ENCODE results near the gene GUCY1A1. TPM values are rescaled to one million over a fixed set of nuclear protein-coding genes. Genes with fewer than 3 reads are reported as not detected.

GUCY1A1 gene
- total RNA-seq, 2 experiments from 2014 or later, result not detected

- H3K4me1 Mint-ChIP-seq (ENCODE audit: low read depth), result no peaks in the 10 kb centered on the region
- ChIA-PET CTCF (no interaction called here), POLR2A (no interaction called here)
- no peak overlapping the region for H3K27ac Mint-ChIP-seq
- H3K9me3 ChIP-seq (ENCODE audit: control insufficient read depth in 1 of 2, insufficient read depth in 1 of 2, low read length in 2 of 2), result no peaks in the 10 kb centered on the region
- no peaks in the 10 kb centered on the region for H3K4me1 ChIP-seq (ENCODE audit: insufficient read depth, low read length)
- H3K27ac ChIP-seq (ENCODE audit: low read depth in 1 of 2, low read length in 2 of 2), result no peak overlapping the region
- H3K27me3 ChIP-seq (ENCODE audit: control insufficient read depth in 1 of 2, insufficient read depth in 2 of 2, low read length in 2 of 2), result no peaks in the 10 kb centered on the region
- no peak for TF ChIP-seq CTCF (IDR thresholded peaks at IDR 0.05)
- H3K27me3 Mint-ChIP-seq, result no peaks in the 10 kb centered on the region
- H3K9me3 Mint-ChIP-seq, result no peaks in the 10 kb centered on the region
- no peaks in the 10 kb centered on the region for H3K36me3 ChIP-seq (ENCODE audit: insufficient read depth, low read length)
- DNase-seq (no peak), ATAC-seq (ENCODE audit: poor library complexity) (no peak)
- no peak overlapping the region for H3K4me3 ChIP-seq (ENCODE audit: low read length)
- intact Hi-C loops (cut with DNase I, micrococcal nuclease), result no loop called here
- H3K4me3 Mint-ChIP-seq, result no peak overlapping the region
- H3K36me3 Mint-ChIP-seq (ENCODE audit: low read depth), result no peaks in the 10 kb centered on the region
Observed at GRCh38 chr4:155629183-155629825, 37.3 kb upstream of the GUCY1A1 start.

- no peak for ATAC-seq (ENCODE audit: poor library complexity)
- intact Hi-C loops (cut with DNase I, micrococcal nuclease), result no loop called here
- H3K27ac Mint-ChIP-seq, result no peak overlapping the region
- CTCF ChIA-PET, result no interaction called here
- H3K4me1 ChIP-seq (ENCODE audit: insufficient read depth, low read length), result no peaks in the 10 kb centered on the region
- no peak for TF ChIP-seq CTCF (IDR thresholded peaks at IDR 0.05)
- no peaks in the 10 kb centered on the region for H3K9me3 Mint-ChIP-seq
- no peaks in the 10 kb centered on the region for H3K36me3 ChIP-seq (ENCODE audit: insufficient read depth, low read length)
- POLR2A ChIA-PET, result no interaction called here
- H3K4me1 Mint-ChIP-seq (ENCODE audit: low read depth), result no peaks in the 10 kb centered on the region
- H3K9me3 ChIP-seq (ENCODE audit: control insufficient read depth in 1 of 2, insufficient read depth in 1 of 2, low read length in 2 of 2), result no peaks in the 10 kb centered on the region
- DNase-seq, result no peak
- no peaks in the 10 kb centered on the region for H3K36me3 Mint-ChIP-seq (ENCODE audit: low read depth)
- no peaks in the 10 kb centered on the region for H3K27me3 Mint-ChIP-seq
- no peak overlapping the region for H3K27ac ChIP-seq (ENCODE audit: low read depth in 1 of 2, low read length in 2 of 2)
- no peak overlapping the region for H3K4me3 ChIP-seq (ENCODE audit: low read length)
- H3K27me3 ChIP-seq (ENCODE audit: control insufficient read depth in 1 of 2, insufficient read depth in 2 of 2, low read length in 2 of 2), result no peaks in the 10 kb centered on the region
- H3K4me3 Mint-ChIP-seq, result no peak overlapping the region
Observed at GRCh38 chr4:155629956-155630355, 36.7 kb upstream of the GUCY1A1 start.

GRCh38 chr4:155632310-155632840 is 34.3 kb upstream of the GUCY1A1 start:
- intact Hi-C loops (cut with DNase I, micrococcal nuclease), result no loop called here
- no peak overlapping the region for H3K27ac Mint-ChIP-seq
- ChIA-PET POLR2A (no interaction called here), CTCF (no interaction called here)
- Histone ChIP-seq H3K36me3 (ENCODE audit: insufficient read depth, low read length) (no peaks in the 10 kb centered on the region), H3K4me3 (ENCODE audit: low read length) (no peak overlapping the region), H3K27ac (ENCODE audit: low read depth in 1 of 2, low read length in 2 of 2) (no peak overlapping the region), H3K4me1 (ENCODE audit: insufficient read depth, low read length) (no peaks in the 10 kb centered on the region), H3K27me3 (ENCODE audit: control insufficient read depth in 1 of 2, insufficient read depth in 2 of 2, low read length in 2 of 2) (no peaks in the 10 kb centered on the region), H3K9me3 (ENCODE audit: control insufficient read depth in 1 of 2, insufficient read depth in 1 of 2, low read length in 2 of 2) (no peaks in the 10 kb centered on the region)
- H3K4me3 Mint-ChIP-seq, result no peak overlapping the region
- ATAC-seq (ENCODE audit: poor library complexity) (no peak), DNase-seq (no peak)
- no peaks in the 10 kb centered on the region for H3K4me1 Mint-ChIP-seq (ENCODE audit: low read depth)
- no peak for TF ChIP-seq CTCF (IDR thresholded peaks at IDR 0.05)
- H3K9me3 Mint-ChIP-seq, result no peaks in the 10 kb centered on the region
- H3K27me3 Mint-ChIP-seq, result no peaks in the 10 kb centered on the region
- no peaks in the 10 kb centered on the region for H3K36me3 Mint-ChIP-seq (ENCODE audit: low read depth)

Measured in CD4-positive, alpha-beta T cell (primary cell).